Sigmoid colon (tissue), 4 donors: ENCODE results near the gene CNOT4.

Experiments used
- EP300 ChIP-seq, 4 donors: sonication (generic); formaldehyde crosslinking; IDR thresholded peaks; one replicate each; pipeline ENCODE4 v1.6.1; 2017; ENCODE audit warnings: antibody characterized with exemption in 4 of 4
- POLR2A ChIP-seq, 2 donors: fragments of 450-650 bp; IDR thresholded peaks; one replicate each; pipeline ENCODE4 v1.6.1; 2016; ENCODE audit warnings: antibody characterized with exemption in 2 of 2, mild to moderate bottlenecking in 2 of 2, moderate library complexity in 2 of 2
- POLR2AphosphoS5 ChIP-seq, 4 donors: sonication (generic); formaldehyde crosslinking; IDR thresholded peaks; one replicate each; pipeline ENCODE4 v1.6.1; 2017; ENCODE audit warnings: antibody characterized with exemption in 4 of 4
- TF ChIP-seq, protein P1 (sequence below), 4 experiments: fragments of 450-650 bp in 3 of 4; fragments of 200-600 bp in 1 of 4; IDR thresholded peaks; one replicate each; pipeline ENCODE4 v1.5.1; 2016 to 2019; ENCODE audit warnings: antibody characterized with exemption in 4 of 4, mild to moderate bottlenecking in 3 of 4, moderate library complexity in 2 of 4

DNA sequence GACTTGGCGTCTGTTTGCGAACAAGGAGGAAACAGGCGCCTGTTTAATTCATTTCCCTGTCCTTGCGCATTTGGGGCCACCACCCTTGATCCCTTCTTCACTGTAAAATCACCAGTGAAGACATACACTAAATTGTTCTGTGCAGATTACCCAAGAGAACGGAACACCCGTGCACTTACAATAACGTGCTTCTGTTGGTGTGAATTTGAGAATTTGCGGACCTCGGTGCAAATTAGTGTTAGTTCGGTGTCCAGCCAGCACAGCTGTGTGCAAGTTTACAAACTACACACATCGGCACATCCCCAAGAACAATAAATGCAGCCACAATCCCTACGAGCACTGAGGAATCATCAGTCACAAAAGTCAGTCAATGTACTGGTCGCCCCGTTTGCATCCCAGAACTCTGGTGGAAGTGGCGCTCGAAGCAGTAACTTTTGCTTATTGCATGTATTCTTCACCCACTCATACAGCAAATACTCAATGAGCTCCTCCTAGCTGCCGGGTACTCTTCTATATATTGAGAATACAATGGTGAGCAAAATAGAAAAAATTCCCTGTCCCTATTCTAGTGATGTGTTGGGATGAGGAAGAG lies 786 bp upstream of the CNOT4 start:
- TF ChIP-seq, protein P1, sequence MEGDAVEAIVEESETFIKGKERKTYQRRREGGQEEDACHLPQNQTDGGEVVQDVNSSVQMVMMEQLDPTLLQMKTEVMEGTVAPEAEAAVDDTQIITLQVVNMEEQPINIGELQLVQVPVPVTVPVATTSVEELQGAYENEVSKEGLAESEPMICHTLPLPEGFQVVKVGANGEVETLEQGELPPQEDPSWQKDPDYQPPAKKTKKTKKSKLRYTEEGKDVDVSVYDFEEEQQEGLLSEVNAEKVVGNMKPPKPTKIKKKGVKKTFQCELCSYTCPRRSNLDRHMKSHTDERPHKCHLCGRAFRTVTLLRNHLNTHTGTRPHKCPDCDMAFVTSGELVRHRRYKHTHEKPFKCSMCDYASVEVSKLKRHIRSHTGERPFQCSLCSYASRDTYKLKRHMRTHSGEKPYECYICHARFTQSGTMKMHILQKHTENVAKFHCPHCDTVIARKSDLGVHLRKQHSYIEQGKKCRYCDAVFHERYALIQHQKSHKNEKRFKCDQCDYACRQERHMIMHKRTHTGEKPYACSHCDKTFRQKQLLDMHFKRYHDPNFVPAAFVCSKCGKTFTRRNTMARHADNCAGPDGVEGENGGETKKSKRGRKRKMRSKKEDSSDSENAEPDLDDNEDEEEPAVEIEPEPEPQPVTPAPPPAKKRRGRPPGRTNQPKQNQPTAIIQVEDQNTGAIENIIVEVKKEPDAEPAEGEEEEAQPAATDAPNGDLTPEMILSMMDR (IDR thresholded peaks at IDR 0.05): no peak
- TF ChIP-seq POLR2A (IDR thresholded peaks at IDR 0.05) (no peak), EP300 (IDR thresholded peaks at IDR 0.05) (no peak), POLR2AphosphoS5 (IDR thresholded peaks at IDR 0.05) (no peak)
